IPS-18a (cell line): ENCODE data around the gene JMJD6.

Experiments used
- H3K27ac ChIP-seq: one replicate; pipeline ENCODE4 v1.5.1; 2013; ENCODE audit warnings: low read length
- H3K27me3 ChIP-seq: one replicate; pipeline ENCODE4 v1.6.1; 2013; ENCODE audit warnings: mild to moderate bottlenecking, low read length; ENCODE audit not compliant: control insufficient read depth, insufficient read depth
- H3K36me3 ChIP-seq: one replicate; pipeline ENCODE4 v1.6.1; 2013; ENCODE audit warnings: low read depth, low read length; ENCODE audit not compliant: control insufficient read depth
- H3K4me1 ChIP-seq: one replicate; pipeline ENCODE4 v1.6.1; 2013; ENCODE audit warnings: low read depth, low read length; ENCODE audit not compliant: control insufficient read depth
- H3K4me3 ChIP-seq: one replicate; pipeline ENCODE4 v1.5.1; 2013; ENCODE audit warnings: low read length
- H3K9ac ChIP-seq: one replicate; pipeline ENCODE4 v1.6.1; 2013; ENCODE audit warnings: mild to moderate bottlenecking, low read length, moderate library complexity
- H3K9me3 ChIP-seq: one replicate; pipeline ENCODE4 v1.6.1; 2013; ENCODE audit warnings: low read depth, low read length; ENCODE audit not compliant: control insufficient read depth

Gene JMJD6

GRCh38 chr17:76670020-76670717, 56.2 kb downstream of the JMJD6 start:
- Histone ChIP-seq H3K27ac (no peak overlapping the region), H3K9ac (no peak overlapping the region), H3K4me3 (no peak overlapping the region), H3K9me3 (no peaks in the 10 kb centered on the region), H3K4me1 (peaks cover 12% of the 10 kb centered on the region), H3K36me3 (no peaks in the 10 kb centered on the region), H3K27me3 (no peaks in the 10 kb centered on the region)
